Fibroblast of skin of right biceps (primary cell): ENCODE measurements around the gene NACA.

Source experiments
- DNase-seq: peaks from one replicate; pipeline ENCODE4 v3.0.0-alpha.2; 2013

The NACA gene

DNA sequence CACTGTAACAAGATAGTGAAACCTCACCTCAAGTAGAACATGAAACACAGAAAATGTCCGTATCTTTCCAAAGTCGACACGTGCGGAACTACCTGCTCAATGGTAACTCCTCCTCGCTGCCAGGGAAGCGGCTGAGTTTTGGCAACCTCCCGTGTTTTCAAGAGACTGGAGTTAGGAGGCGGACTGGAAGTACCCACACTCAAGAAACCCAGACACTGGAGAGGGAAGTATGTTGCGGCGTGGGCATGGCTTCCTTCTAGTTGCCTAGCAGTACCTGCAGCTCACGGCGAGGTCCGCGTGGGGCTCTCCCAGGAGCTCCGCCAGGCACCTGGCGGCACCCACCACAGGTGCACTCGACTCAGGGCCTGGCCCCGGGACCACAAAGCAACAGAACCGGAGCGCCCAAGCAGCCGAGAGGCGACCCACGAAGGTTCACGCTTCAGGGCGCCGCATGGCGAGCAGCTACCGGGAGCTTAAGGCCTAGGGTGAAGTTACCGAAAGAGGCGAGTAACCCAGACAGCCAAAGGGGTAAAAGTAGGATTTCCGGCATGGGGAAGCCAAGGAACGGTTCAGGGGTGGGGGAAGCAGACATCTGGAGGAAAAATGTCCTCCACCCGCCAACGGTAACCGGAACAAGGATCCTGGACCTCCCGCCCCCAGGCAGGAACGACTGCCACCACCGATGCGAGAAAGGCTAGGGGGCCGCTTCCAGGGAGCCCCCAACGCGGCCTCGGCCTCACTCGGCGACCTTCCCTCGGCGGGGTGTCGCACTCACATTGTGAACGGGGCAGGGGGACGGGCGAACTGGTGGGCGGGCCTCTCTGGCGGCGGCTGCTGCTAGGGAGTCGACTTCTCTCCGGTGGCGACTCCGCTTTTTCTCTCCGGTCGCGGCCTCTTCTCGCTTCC, 37.6 kb downstream of the NACA start:
- no peak for DNase-seq

DNA sequence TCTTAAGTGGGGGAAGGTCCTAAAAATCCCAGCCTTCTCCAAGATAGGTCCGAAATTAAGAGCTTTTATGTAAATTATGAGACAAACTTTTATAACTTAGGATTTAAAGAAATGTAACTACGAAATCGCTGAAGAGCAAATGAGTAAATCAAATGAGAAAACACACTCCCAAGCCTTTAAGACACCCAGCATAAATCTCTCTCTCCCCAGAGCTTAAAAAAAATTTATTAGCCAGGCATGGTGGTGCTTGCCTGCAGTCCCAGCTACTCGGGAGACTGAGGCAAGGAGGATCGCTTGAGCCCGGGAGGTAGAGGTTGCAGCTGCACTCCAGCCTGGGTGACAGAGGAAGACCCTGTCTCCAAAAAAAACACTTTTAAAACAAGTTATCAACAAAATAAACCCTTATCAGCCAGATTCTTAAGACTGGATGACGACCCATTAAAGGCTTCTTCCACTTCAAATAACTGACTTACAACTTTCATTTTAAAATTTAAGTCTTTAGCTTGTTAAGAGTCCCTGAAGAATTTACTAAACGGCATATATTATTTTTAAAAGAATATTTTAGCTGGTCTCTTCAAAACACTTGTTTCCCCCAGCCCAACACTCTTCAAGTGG, 40.2 kb downstream of the NACA start:
- no peak for DNase-seq

DNA sequence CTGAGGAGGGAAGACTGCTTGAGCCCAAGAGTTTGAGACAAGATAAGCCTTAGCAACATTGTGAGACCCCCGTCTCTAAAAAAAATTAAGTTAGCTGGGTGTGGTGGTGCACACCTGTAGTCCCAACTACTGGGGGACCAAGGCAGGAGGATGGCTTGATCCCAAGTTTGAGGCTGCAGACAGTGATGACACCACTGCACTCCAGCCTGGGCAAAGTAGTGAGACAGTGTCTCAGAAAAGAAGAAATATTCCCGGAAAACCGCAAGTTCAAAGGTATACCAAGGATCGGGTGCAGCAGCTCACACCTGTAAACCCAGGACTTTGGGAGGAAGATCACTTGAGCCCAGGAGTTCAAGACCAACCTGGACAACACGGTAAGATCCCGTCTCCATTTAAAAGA, 42.8 kb downstream of the NACA start:
- no peak for DNase-seq

DNA sequence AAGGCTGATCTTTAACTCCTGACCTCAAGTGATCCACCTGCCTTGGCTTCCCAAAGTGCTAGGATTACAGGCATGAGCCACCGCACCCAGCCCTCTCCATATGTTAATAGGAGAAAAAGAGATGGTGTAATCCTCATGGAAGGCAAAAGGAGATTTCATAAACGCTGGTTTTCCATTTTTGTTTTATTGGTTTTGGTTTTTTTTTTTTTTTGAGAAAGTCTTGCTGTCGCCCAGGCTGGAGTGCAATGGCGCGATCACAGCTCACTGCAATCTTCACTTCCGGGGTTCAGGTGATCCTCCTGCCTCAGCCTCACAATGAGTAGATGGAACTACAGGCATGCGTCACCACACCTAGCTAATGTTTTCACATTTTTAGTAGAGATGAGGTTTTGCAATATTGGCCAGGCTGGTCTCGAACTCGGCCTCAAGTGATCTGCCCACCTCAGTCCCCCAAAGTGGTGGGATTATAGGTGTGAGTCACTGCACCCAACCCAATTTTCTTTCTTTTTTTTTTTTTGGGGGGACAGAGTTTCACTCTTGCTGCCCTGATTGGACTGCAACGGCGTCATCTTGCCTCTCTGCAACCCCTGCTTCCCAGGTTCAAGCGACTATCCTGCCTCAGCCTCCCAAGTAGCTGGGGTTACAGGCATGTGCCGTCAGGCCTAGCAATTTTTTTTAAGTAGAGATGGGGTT, 45.1 kb downstream of the NACA start:
- no peak for DNase-seq

DNA sequence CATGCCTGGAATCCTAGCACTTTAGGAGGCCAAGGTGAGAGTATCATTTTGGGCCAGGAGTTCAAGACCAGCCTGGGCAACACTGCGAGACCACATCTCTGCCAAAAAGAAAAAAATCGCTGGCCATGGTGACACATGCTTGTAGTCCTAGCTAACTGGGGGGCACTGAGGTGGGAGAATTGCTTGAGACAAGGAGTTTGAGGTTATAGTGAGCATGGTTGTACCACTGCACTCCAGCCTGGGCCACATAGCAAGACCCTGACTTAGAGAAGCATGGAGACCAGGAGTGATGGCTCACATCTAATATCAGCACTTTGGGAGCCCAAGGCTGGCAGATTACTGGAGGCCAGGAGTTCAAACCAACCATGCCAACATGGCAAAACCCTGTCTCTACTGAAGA, 46.2 kb downstream of the NACA start:
- DNase-seq: no peak

DNA sequence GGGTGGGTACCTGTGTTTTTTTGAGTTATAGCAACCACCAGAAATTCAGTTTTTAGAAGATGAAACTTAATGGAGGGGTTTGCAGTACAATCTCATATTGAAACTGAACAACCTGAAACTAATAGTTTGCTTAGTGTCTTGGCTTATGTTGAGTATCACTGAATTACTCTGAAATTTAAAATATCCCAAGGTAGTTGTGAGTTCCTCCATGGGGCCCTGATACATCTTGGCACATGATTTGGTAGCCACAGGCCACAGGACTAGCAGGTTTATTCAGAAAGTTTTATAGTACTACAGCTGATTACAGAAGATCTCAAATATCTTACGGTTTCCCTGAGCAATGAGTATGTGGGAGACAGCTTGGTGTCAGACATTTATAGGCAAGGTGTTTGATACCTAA, 47.4 kb downstream of the NACA start:
- no peak for DNase-seq

DNA sequence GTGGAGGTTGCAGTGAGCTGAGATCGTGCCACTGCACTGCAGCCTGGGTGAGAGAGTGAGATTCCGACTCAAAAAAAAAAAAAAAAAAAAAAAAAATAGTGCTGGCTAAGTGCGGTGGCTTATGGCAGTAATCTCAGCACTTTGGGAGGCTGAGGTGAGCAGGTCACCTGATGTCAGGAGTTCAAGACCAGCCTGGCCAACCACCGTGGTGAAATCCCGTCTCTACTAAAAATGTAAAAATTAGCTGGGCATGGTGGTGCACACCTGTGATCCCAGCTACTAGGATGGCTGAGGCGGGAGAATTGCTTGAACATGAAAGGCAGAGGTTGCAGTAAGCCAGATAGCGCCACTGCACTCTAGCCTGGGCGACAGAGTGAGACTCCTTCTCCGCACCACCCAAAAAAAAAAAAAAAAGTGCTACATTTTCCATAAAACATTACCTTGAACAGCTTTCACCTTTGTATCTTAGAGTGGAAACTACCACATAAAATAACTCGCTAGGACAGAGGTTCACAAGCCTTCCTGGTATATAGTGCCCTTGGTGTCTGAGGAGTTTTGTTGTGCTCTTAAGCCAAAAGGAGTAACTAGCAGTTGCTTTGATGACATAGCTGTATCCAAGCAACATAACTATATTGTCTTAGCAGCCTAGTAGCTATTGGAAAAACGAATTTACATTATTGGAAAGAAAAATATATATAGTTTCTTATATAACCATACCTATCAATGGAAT, 48.1 kb downstream of the NACA start:
- DNase-seq: no peak

DNA sequence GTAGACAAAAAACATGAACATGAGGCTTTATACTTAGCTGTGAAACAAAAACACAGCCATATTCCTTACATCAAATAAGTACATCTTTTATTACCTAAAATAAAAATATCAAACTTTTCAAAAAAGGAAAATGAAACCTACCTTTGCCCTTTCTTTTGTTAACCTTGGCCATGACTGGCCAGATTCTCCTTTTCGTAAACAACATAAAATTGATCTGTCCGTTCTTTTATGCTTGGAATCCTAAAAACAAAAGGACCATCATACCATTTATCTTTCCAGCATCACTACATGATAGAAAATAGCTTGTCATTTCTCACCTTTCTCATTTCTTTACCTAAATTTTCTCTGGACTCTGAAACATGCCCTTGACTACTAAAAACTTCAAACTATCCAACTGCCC, 53.5 kb downstream of the NACA start:
- no peak for DNase-seq

DNA sequence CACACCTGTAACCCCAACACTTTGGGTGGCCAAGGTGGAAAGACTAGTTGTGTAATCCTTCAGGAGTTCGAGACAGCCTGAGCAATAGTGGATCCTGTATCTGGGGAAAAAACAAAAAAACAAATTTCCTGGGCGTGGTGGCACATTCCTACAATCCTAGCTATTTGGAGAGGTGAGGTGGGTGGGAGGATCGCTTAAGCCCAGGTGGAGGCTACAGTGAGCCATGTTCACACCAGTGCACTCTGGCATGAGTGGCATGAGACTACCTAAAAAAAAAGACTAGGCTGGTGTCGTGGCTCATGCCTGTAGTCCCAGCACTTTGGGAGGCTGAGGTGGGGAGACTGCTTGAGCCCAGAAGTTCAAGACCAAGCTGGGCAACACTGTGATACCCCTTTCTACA, 54.3 kb downstream of the NACA start:
- DNase-seq: no peak

DNA sequence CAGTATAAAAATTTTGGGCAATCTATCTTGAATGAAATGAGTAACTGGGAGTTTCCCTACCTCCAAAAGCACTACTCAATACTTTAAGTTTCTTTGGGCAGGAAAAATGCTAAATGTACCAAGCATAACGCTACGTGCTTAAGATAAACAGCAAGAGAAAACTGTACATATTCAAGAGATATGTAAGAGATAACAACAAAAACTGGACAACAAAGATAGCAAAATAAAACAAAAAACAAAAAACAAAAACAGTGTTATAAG, 57.0 kb downstream of the NACA start:
- DNase-seq: no peak
